IMR-90 (cell line): ENCODE data around the gene SEC22B. TPM values are rescaled to one million over a fixed set of nuclear protein-coding genes. Genes with fewer than 3 reads are reported as not detected.
"Not testable (repeated sequence)": the region's sequence is repeated elsewhere in the genome, so short reads cannot be mapped to it uniquely, and the experiment has no call there.

Experiments used
- ATAC-seq: fragments of 200-7000 bp; cut with Tn5 transposase; 2 replicates; pipeline ENCODE4 v1.9.1; 2020; ENCODE audit warnings: low read depth, mild to moderate bottlenecking, moderate library complexity
- BruUV-seq: library from RNA; stranded (reverse); fragments of 400-500 nt; replicated peaks from 2 replicates; lab custom pipeline; 2021; lab: Mats Ljungman, UMichigan
- CTCF ChIA-PET: fragments of 300-600 bp; formaldehyde crosslinking; extraction: SDS; loops from one replicate; lab custom pipeline; 2021; ENCODE audit warnings: antibody characterized with exemption; lab: Yijun Ruan, JAX
- POLR2A ChIA-PET: fragments of 300-600 bp; sonication (Branson Sonifier 250); formaldehyde crosslinking; loops from one replicate; lab custom pipeline; 2022; ENCODE audit warnings: antibody characterized with exemption; ENCODE audit not compliant: unreplicated experiment; lab: Charles Lee
- DNase-seq: peaks from one replicate; pipeline ENCODE4 v3.0.0; 2013
- H2AFZ ChIP-seq: replicated peaks from 2 replicates; pipeline ENCODE3; 2013; ENCODE audit warnings: low read length, mild to moderate bottlenecking; ENCODE audit not compliant: poor library complexity
- H2AK5ac ChIP-seq: 2 replicates; pipeline ENCODE4 v1.6.1; 2013; ENCODE audit warnings: low read depth, low read length, inconsistent platforms
- H2AK9ac ChIP-seq: replicated peaks from 2 replicates; pipeline ENCODE3; 2013; ENCODE audit warnings: mild to moderate bottlenecking, low read depth, low read length, moderate library complexity; ENCODE audit not compliant: poor library complexity
- H2BK120ac ChIP-seq: 2 replicates; pipeline ENCODE4 v1.6.1; 2013; ENCODE audit warnings: low read depth, low read length, inconsistent platforms
- H2BK15ac ChIP-seq: 3 replicates; pipeline ENCODE4 v1.6.1; 2013; ENCODE audit warnings: low read depth, low read length, inconsistent platforms
- H2BK20ac ChIP-seq: 2 replicates; pipeline ENCODE4 v1.6.1; 2013; ENCODE audit warnings: low read depth, mild to moderate bottlenecking, inconsistent platforms, low read length, moderate library complexity
- H2BK5ac ChIP-seq: 2 replicates; pipeline ENCODE4 v1.6.1; 2013; ENCODE audit warnings: mild to moderate bottlenecking, low read depth, low read length, inconsistent platforms; ENCODE audit not compliant: poor library complexity, severe bottlenecking
- H3K14ac ChIP-seq: replicated peaks from 2 replicates; pipeline ENCODE4 v1.6.1; 2013; ENCODE audit warnings: low read depth, low read length, inconsistent platforms
- H3K18ac ChIP-seq: 2 replicates; pipeline ENCODE4 v1.6.1; 2013; ENCODE audit warnings: low read depth, low read length, control low read depth
- H3K23ac ChIP-seq: 2 replicates; pipeline ENCODE4 v1.6.1; 2013; ENCODE audit warnings: low read depth, low read length, inconsistent platforms
- H3K27ac ChIP-seq: 2 replicates; pipeline ENCODE4 v1.5.1; 2013; ENCODE audit warnings: mild to moderate bottlenecking, control low read depth, low read length; ENCODE audit not compliant: insufficient read depth
- H3K27me3 ChIP-seq: 2 replicates; pipeline ENCODE4 v1.6.1; 2013; ENCODE audit warnings: low read length; ENCODE audit not compliant: control insufficient read depth, insufficient read depth
- H3K36me3 ChIP-seq: 2 replicates; pipeline ENCODE4 v1.6.1; 2013; ENCODE audit warnings: low read length, mixed read lengths; ENCODE audit not compliant: control insufficient read depth, insufficient read depth
- H3K4ac ChIP-seq: 2 replicates; pipeline ENCODE4 v1.6.1; 2013; ENCODE audit warnings: low read depth, low read length, inconsistent platforms
- H3K4me1 ChIP-seq: 2 replicates; pipeline ENCODE4 v1.6.1; 2013; ENCODE audit warnings: low read length, mixed read lengths; ENCODE audit not compliant: control insufficient read depth, insufficient read depth
- H3K4me2 ChIP-seq: 2 replicates; pipeline ENCODE4 v1.6.1; 2013; ENCODE audit warnings: low read depth, mild to moderate bottlenecking, control low read depth, low read length, moderate library complexity
- H3K4me3 ChIP-seq: 2 replicates; pipeline ENCODE4 v1.5.1; 2013; ENCODE audit warnings: low read depth, mild to moderate bottlenecking, control low read depth, low read length, moderate library complexity; ENCODE audit not compliant: insufficient read depth
- H3K56ac ChIP-seq: 2 replicates; pipeline ENCODE4 v1.6.1; 2013; ENCODE audit warnings: low read length, inconsistent platforms; ENCODE audit not compliant: insufficient read depth; ENCODE audit errors: extremely low read depth
- H3K79me1 ChIP-seq, 2 experiments: 2 replicates each; pipeline ENCODE4 v1.6.1; 2013; ENCODE audit warnings: low read length in 2 of 2, inconsistent platforms in 1 of 2, low read depth in 1 of 2
- H3K9ac ChIP-seq: 2 replicates; pipeline ENCODE4 v1.6.1; 2013; ENCODE audit warnings: low read depth, low read length, control low read depth
- H3K9me1 ChIP-seq: 2 replicates; pipeline ENCODE4 v1.6.1; 2013; ENCODE audit warnings: low read length, inconsistent platforms; ENCODE audit not compliant: insufficient read depth
- H3K9me3 ChIP-seq: 2 replicates; pipeline ENCODE4 v1.6.1; 2013; ENCODE audit warnings: low read length; ENCODE audit not compliant: control insufficient read depth, insufficient read depth
- H4K20me1 ChIP-seq: 2 replicates; pipeline ENCODE4 v1.6.1; 2013; ENCODE audit warnings: low read length, inconsistent platforms; ENCODE audit not compliant: insufficient read depth
- H4K5ac ChIP-seq: 2 replicates; pipeline ENCODE4 v1.6.1; 2013; ENCODE audit warnings: mild to moderate bottlenecking, low read depth, low read length, control low read depth
- H4K8ac ChIP-seq, 2 experiments: 2 replicates each; pipeline ENCODE4 v1.6.1; 2013; ENCODE audit warnings: low read depth in 2 of 2, low read length in 2 of 2, control low read depth in 1 of 2, inconsistent platforms in 1 of 2
- H4K91ac ChIP-seq: 2 replicates; pipeline ENCODE4 v1.6.1; 2013; ENCODE audit warnings: low read depth, low read length, inconsistent platforms; ENCODE audit not compliant: insufficient read depth
- WGBS, 2 experiments: methylation state at CpG; one replicate each; pipeline versions ENCODE4 v1.1.5 to v1.1.7; 2013; ENCODE audit warnings: missing lambda C conversion rate in 2 of 2; ENCODE audit not compliant: insufficient read length in 1 of 2; ENCODE audit errors: extremely low coverage in 2 of 2; 5-methylcytosine and 5-hydroxymethylcytosine counted together
- dilution Hi-C: fragments of 300-500 bp; cut with HindIII; formaldehyde crosslinking; loops from one replicate; pipeline ENCODE4 v1.14.3; 2018; ENCODE audit warnings: low sequenced_read_pairs; ENCODE audit not compliant: unreplicated experiment
- in situ Hi-C: fragments of 300-500 bp; cut with MboI; formaldehyde crosslinking; loops from 3 replicates; pipeline ENCODE4 v1.14.3; 2019; ENCODE audit warnings: low sequenced_read_pairs, inconsistent platforms, mixed read lengths
- intact Hi-C: fragments of 100-400 bp; cut with micrococcal nuclease; formaldehyde crosslinking; loops from 2 replicates; pipeline ENCODE4 v1.10.0; 2022
- polyA plus RNA-seq, 3 experiments: library from polyadenylated mRNA; depleted of rRNA; stranded (reverse); fragments of >200 nt; gene quantifications; 2 replicates each; pipeline ENCODE4 v1.2.3, GENCODE V29; 2012; ENCODE audit warnings: low replicate concordance in 1 of 3
- total RNA-seq: library from RNA; depleted of rRNA; stranded (reverse); fragments of >200 nt; gene quantifications from 2 replicates; pipeline ENCODE4 v1.2.3, GENCODE V29; 2012

The SEC22B gene
- total and polyA plus RNA-seq, 2 of the 4 experiments (the other 2 are of a cell fraction), result 35.9 to 57.4 TPM

- H2BK120ac ChIP-seq, in situ Hi-C loops, BruUV-seq, dilution Hi-C loops, H3K27me3 ChIP-seq, H3K36me3 ChIP-seq, H3K9me3 ChIP-seq, POLR2A ChIA-PET, H2BK15ac ChIP-seq, H3K56ac ChIP-seq, H3K23ac ChIP-seq, H3K9ac ChIP-seq, H3K14ac ChIP-seq, DNase-seq, H4K91ac ChIP-seq, H3K27ac ChIP-seq, H2AK5ac ChIP-seq, intact Hi-C loops, H3K9me1 ChIP-seq, H2BK5ac ChIP-seq, H4K8ac ChIP-seq, H2AK9ac ChIP-seq, H2AFZ ChIP-seq, H3K79me1 ChIP-seq, H3K18ac ChIP-seq, CTCF ChIA-PET, H3K4me1 ChIP-seq, H3K4me2 ChIP-seq, H4K20me1 ChIP-seq, H3K4me3 ChIP-seq, H2BK20ac ChIP-seq, H3K4ac ChIP-seq, H4K5ac ChIP-seq, ATAC-seq: not testable (repeated sequence)
- no CpG with 5 or more reads among the region's 3 CpGs for WGBS, 2 experiments
Observed at GRCh38 chr1:120217175-120217929, 41.0 kb upstream of the SEC22B start.

- H2BK5ac ChIP-seq, H4K8ac ChIP-seq, in situ Hi-C loops, H3K9me3 ChIP-seq, H2AK9ac ChIP-seq, intact Hi-C loops, H3K27ac ChIP-seq, CTCF ChIA-PET, dilution Hi-C loops, H2AK5ac ChIP-seq, H3K14ac ChIP-seq, H3K79me1 ChIP-seq, H2BK20ac ChIP-seq, DNase-seq, BruUV-seq, H3K56ac ChIP-seq, H4K20me1 ChIP-seq, H3K4me3 ChIP-seq, H2AFZ ChIP-seq, H3K4ac ChIP-seq, H3K36me3 ChIP-seq, H4K91ac ChIP-seq, H3K4me1 ChIP-seq, H2BK15ac ChIP-seq, H4K5ac ChIP-seq, H3K9ac ChIP-seq, H2BK120ac ChIP-seq, H3K4me2 ChIP-seq, H3K23ac ChIP-seq, POLR2A ChIA-PET, H3K18ac ChIP-seq, H3K27me3 ChIP-seq, H3K9me1 ChIP-seq: not testable (repeated sequence)
- ATAC-seq, result peak; percentile 84
- WGBS, 2 experiments, result no CpG with 5 or more reads among the region's 2 CpGs
Observed at GRCh38 chr1:120213606-120214005, 37.3 kb upstream of the SEC22B start.
